ENCODE measurements around the gene GAL3ST1.

- no peak for TF ChIP-seq CTCF (IDR thresholded peaks at IDR 0.05)
- TF ChIP-seq POLR2A (IDR thresholded peaks at IDR 0.05): no peak
- TF ChIP-seq POLR2AphosphoS5 (IDR thresholded peaks at IDR 0.05): no peak
Observed at GRCh38 chr22:30612789-30613188, 38.3 kb upstream of the GAL3ST1 start.
